DND-41 (cell line): ENCODE measurements around the gene ARSB.

ENCODE experiments used
- EZH2 ChIP-seq: IDR thresholded peaks from 3 replicates; pipeline ENCODE4 v1.6.1; 2012; ENCODE audit warnings: borderline replicate concordance, low read depth, mild to moderate bottlenecking, moderate library complexity, low read length, inconsistent platforms; ENCODE audit not compliant: severe bottlenecking
- TF ChIP-seq, protein P1 (sequence below): IDR thresholded peaks from 2 replicates; pipeline ENCODE4 v1.5.1; 2012; ENCODE audit warnings: borderline replicate concordance, low read length, moderate library complexity, mild to moderate bottlenecking; ENCODE audit not compliant: poor library complexity, severe bottlenecking; ENCODE audit errors: extremely low read depth

DNA sequence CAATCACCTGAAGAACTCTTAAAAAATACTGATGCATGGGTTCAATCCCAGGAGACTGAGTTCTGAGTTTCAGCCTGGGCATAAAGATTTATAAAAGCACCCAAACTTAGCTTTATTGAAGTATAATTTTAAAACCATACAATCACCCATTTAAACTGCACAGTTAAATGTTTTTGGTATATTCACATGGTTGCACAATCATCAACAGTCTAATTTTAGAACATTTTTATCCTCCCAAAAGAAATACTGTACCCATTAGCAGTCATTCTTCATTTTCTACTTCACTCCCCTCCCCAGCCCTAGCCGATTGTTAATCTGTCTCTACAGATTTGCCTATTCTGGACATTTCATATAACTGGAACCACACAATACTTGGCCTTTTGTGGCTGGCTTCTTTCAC is 141.7 kb downstream of the ARSB start:
- TF ChIP-seq, protein P1, sequence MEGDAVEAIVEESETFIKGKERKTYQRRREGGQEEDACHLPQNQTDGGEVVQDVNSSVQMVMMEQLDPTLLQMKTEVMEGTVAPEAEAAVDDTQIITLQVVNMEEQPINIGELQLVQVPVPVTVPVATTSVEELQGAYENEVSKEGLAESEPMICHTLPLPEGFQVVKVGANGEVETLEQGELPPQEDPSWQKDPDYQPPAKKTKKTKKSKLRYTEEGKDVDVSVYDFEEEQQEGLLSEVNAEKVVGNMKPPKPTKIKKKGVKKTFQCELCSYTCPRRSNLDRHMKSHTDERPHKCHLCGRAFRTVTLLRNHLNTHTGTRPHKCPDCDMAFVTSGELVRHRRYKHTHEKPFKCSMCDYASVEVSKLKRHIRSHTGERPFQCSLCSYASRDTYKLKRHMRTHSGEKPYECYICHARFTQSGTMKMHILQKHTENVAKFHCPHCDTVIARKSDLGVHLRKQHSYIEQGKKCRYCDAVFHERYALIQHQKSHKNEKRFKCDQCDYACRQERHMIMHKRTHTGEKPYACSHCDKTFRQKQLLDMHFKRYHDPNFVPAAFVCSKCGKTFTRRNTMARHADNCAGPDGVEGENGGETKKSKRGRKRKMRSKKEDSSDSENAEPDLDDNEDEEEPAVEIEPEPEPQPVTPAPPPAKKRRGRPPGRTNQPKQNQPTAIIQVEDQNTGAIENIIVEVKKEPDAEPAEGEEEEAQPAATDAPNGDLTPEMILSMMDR = no peak
- no peak for TF ChIP-seq EZH2
